SK-N-SH (cell line): ENCODE data around the gene PIEZO2.

Experiments
- EP300 ChIP-seq, 2 experiments: IDR thresholded peaks; 2 replicates each; pipeline versions ENCODE4 v1.4.0 to v1.6.1; 2012; ENCODE audit warnings: borderline replicate concordance in 1 of 2, low read depth in 1 of 2, low read length in 1 of 2
- EZH2phosphoT487 ChIP-seq: fragments of 200-600 bp; sonication (generic); IDR thresholded peaks from 2 replicates; pipeline ENCODE4 v1.6.1; 2017; ENCODE audit warnings: low read depth, mixed run types, mild to moderate bottlenecking, antibody characterized with exemption, moderate library complexity, borderline replicate concordance
- FOXJ3 ChIP-seq: sonication (generic); formaldehyde crosslinking; IDR thresholded peaks from 2 replicates; pipeline ENCODE4 v1.5.1; 2020; ENCODE audit warnings: mild to moderate bottlenecking, missing genetic modification reagents
- GABPA ChIP-seq: IDR thresholded peaks from 2 replicates; pipeline ENCODE4 v1.4.0; 2012; ENCODE audit warnings: low read depth, mild to moderate bottlenecking
- GATA2 ChIP-seq: sonication (generic); formaldehyde crosslinking; IDR thresholded peaks from 2 replicates; pipeline ENCODE4 v1.5.0; 2020; ENCODE audit warnings: mild to moderate bottlenecking, missing genetic modification reagents
- NRF1 ChIP-seq: IDR thresholded peaks from 2 replicates; pipeline ENCODE4 v1.6.1; 2012; ENCODE audit warnings: low read depth, mild to moderate bottlenecking, low read length
- RXRA ChIP-seq: IDR thresholded peaks from 2 replicates; pipeline ENCODE4 v1.4.0; 2012; ENCODE audit warnings: low read depth, mild to moderate bottlenecking, borderline replicate concordance
- YY1 ChIP-seq: IDR thresholded peaks from 2 replicates; pipeline ENCODE4 v1.4.0; 2012; ENCODE audit warnings: low read depth, mild to moderate bottlenecking
- TF ChIP-seq, protein P1 (sequence below): fragments of 200-600 bp; sonication (generic); IDR thresholded peaks from 2 replicates; pipeline ENCODE4 v1.6.1; 2017; ENCODE audit warnings: antibody characterized with exemption, mild to moderate bottlenecking, moderate library complexity
- TF ChIP-seq, protein P2 (sequence below): IDR thresholded peaks from 2 replicates; pipeline ENCODE4 v1.4.0; 2012; ENCODE audit warnings: low read depth
- TF ChIP-seq, protein P3 (sequence below): IDR thresholded peaks from 2 replicates; pipeline ENCODE4 v1.4.0; 2012; ENCODE audit warnings: low read depth, borderline replicate concordance
- TF ChIP-seq, protein P4 (sequence below): IDR thresholded peaks from 2 replicates; pipeline ENCODE4 v1.4.0; 2012; ENCODE audit warnings: low read depth, borderline replicate concordance

DNA sequence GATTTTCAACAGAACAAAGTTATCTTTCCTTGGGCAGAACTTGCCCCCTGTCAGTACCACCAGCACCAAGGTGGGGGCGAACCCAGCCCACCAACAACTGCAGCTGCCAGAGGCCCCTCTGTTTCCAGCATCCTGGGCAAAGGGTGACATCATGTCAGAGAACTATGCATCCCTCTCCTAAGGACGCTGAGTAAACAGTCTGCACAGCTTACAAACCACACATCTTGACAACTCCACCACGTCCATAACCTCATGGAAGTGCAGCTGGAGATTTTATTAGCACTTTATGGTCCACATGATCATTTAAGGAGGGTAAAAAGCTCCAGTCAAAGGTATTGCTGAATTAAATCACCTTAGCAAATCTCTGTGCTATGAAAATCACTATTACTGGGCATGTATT is 40.4 kb downstream of the PIEZO2 start:
- TF ChIP-seq GATA2 (CRISPR knock-in tag) (no peak), FOXJ3 (CRISPR knock-in tag) (no peak), YY1 (no peak), RXRA (no peak), NRF1 (no peak), EZH2phosphoT487 (no peak), EP300 (IDR thresholded peaks at IDR 0.05; ENCODE audit: borderline replicate concordance in 1 of 2, low read depth in 1 of 2, low read length in 1 of 2) (no peak), GABPA (no peak)
- TF ChIP-seq, protein P1, sequence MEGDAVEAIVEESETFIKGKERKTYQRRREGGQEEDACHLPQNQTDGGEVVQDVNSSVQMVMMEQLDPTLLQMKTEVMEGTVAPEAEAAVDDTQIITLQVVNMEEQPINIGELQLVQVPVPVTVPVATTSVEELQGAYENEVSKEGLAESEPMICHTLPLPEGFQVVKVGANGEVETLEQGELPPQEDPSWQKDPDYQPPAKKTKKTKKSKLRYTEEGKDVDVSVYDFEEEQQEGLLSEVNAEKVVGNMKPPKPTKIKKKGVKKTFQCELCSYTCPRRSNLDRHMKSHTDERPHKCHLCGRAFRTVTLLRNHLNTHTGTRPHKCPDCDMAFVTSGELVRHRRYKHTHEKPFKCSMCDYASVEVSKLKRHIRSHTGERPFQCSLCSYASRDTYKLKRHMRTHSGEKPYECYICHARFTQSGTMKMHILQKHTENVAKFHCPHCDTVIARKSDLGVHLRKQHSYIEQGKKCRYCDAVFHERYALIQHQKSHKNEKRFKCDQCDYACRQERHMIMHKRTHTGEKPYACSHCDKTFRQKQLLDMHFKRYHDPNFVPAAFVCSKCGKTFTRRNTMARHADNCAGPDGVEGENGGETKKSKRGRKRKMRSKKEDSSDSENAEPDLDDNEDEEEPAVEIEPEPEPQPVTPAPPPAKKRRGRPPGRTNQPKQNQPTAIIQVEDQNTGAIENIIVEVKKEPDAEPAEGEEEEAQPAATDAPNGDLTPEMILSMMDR: no peak
- TF ChIP-seq, protein P2, sequence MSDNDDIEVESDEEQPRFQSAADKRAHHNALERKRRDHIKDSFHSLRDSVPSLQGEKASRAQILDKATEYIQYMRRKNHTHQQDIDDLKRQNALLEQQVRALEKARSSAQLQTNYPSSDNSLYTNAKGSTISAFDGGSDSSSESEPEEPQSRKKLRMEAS: no peak
- TF ChIP-seq, protein P3, sequence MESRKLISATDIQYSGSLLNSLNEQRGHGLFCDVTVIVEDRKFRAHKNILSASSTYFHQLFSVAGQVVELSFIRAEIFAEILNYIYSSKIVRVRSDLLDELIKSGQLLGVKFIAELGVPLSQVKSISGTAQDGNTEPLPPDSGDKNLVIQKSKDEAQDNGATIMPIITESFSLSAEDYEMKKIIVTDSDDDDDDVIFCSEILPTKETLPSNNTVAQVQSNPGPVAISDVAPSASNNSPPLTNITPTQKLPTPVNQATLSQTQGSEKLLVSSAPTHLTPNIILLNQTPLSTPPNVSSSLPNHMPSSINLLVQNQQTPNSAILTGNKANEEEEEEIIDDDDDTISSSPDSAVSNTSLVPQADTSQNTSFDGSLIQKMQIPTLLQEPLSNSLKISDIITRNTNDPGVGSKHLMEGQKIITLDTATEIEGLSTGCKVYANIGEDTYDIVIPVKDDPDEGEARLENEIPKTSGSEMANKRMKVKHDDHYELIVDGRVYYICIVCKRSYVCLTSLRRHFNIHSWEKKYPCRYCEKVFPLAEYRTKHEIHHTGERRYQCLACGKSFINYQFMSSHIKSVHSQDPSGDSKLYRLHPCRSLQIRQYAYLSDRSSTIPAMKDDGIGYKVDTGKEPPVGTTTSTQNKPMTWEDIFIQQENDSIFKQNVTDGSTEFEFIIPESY: no peak
- TF ChIP-seq, protein P4, sequence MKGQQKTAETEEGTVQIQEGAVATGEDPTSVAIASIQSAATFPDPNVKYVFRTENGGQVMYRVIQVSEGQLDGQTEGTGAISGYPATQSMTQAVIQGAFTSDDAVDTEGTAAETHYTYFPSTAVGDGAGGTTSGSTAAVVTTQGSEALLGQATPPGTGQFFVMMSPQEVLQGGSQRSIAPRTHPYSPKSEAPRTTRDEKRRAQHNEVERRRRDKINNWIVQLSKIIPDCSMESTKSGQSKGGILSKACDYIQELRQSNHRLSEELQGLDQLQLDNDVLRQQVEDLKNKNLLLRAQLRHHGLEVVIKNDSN: no peak
